HEK293 (cell line): ENCODE measurements around the gene MUC4.

Experiments used
- CTCF ChIA-PET: fragments of 350-600 bp; formaldehyde crosslinking; extraction: SDS; loops from one replicate; lab custom pipeline; 2021; ENCODE audit warnings: antibody characterized with exemption; lab: Yijun Ruan, JAX
- POLR2A ChIA-PET: fragments of 300-600 bp; formaldehyde crosslinking; extraction: SDS; loops from one replicate; lab custom pipeline; 2020; ENCODE audit warnings: antibody characterized with exemption, inconsistent platforms; lab: Yijun Ruan, JAX
- H3K27ac ChIP-seq: fragments of 200-500 bp; sonication (Bioruptor generic); 2 replicates; pipeline ENCODE4 v1.5.1; 2014; ENCODE audit warnings: low read depth, low read length, control low read depth, inconsistent platforms; ENCODE audit errors: extremely low read depth
- H3K36me3 ChIP-seq, 2 experiments: fragments of 200-500 bp in 1 of 2; sonication (Bioruptor generic) in 1 of 2; 1 replicate in 1 of 2; 2 replicates in 1 of 2; pipeline ENCODE4 v1.5.1; 2014 to 2017; ENCODE audit warnings: inconsistent platforms in 2 of 2, low read length in 2 of 2; ENCODE audit not compliant: control insufficient read depth in 2 of 2, insufficient read depth in 1 of 2
- H3K4me1 ChIP-seq: fragments of 200-500 bp; sonication (Bioruptor generic); 2 replicates; pipeline ENCODE4 v1.5.1; 2014; ENCODE audit warnings: mild to moderate bottlenecking, low read length, inconsistent platforms; ENCODE audit not compliant: control insufficient read depth, insufficient read depth
- H3K4me3 ChIP-seq: 2 replicates; pipeline ENCODE4 v1.5.1; 2011; ENCODE audit warnings: low read depth, mild to moderate bottlenecking, control low read depth, low read length, moderate library complexity
- H3K9me3 ChIP-seq: fragments of 200-500 bp; sonication (Bioruptor generic); 2 replicates; pipeline ENCODE4 v1.5.1; 2014; ENCODE audit warnings: low read depth, low read length, inconsistent platforms; ENCODE audit not compliant: control insufficient read depth, insufficient read depth
- KLF1 ChIP-seq: fragments of 450-650 bp; formaldehyde crosslinking; IDR thresholded peaks from 2 replicates; pipeline ENCODE4 v1.5.1; 2016; ENCODE audit warnings: missing biosample characterization, missing genetic modification characterization
- KLF16 ChIP-seq: fragments of 450-650 bp; formaldehyde crosslinking; IDR thresholded peaks from 2 replicates; pipeline ENCODE4 v1.5.1; 2017; ENCODE audit warnings: missing biosample characterization, missing genetic modification characterization
- MZF1 ChIP-seq: fragments of 450-650 bp; formaldehyde crosslinking; IDR thresholded peaks from 2 replicates; pipeline ENCODE4 v1.5.1; 2017; ENCODE audit warnings: missing biosample characterization, missing genetic modification characterization, borderline replicate concordance
- PBX3 ChIP-seq: sonication (generic); formaldehyde crosslinking; IDR thresholded peaks from 2 replicates; pipeline ENCODE4 v1.8.1; 2022; ENCODE audit warnings: mild to moderate bottlenecking, moderate library complexity, missing genetic modification reagents
- YY2 ChIP-seq: fragments of 450-650 bp; formaldehyde crosslinking; IDR thresholded peaks from 2 replicates; pipeline ENCODE4 v1.5.1; 2016; ENCODE audit warnings: missing biosample characterization, missing genetic modification characterization
- ZNF175 ChIP-seq: fragments of 450-650 bp; formaldehyde crosslinking; IDR thresholded peaks from 2 replicates; pipeline ENCODE4 v1.5.1; 2016; ENCODE audit warnings: missing biosample characterization, missing genetic modification characterization
- ZNF311 ChIP-seq: fragments of 450-650 bp; formaldehyde crosslinking; IDR thresholded peaks from 2 replicates; pipeline ENCODE4 v1.5.1; 2017; ENCODE audit warnings: missing biosample characterization, missing genetic modification characterization, borderline replicate concordance
- ZNF394 ChIP-seq: fragments of 450-650 bp; formaldehyde crosslinking; IDR thresholded peaks from 2 replicates; pipeline ENCODE4 v1.5.1; 2016; ENCODE audit warnings: missing biosample characterization, missing genetic modification characterization, mild to moderate bottlenecking, moderate library complexity, borderline replicate concordance
- ZNF404 ChIP-seq: fragments of 450-650 bp; formaldehyde crosslinking; IDR thresholded peaks from 2 replicates; pipeline ENCODE4 v1.5.1; 2017; ENCODE audit warnings: missing biosample characterization, missing genetic modification characterization
- ZNF660 ChIP-seq: fragments of 450-650 bp; IDR thresholded peaks from 2 replicates; pipeline ENCODE4 v1.5.1; 2018; ENCODE audit warnings: missing biosample characterization, mild to moderate bottlenecking, missing genetic modification characterization
- ZNF692 ChIP-seq: fragments of 450-650 bp; formaldehyde crosslinking; IDR thresholded peaks from 2 replicates; pipeline ENCODE4 v1.5.1; 2016; ENCODE audit warnings: missing biosample characterization, missing genetic modification characterization
- TF ChIP-seq, protein P1 (sequence below): fragments of 450-650 bp; formaldehyde crosslinking; conservative IDR thresholded peaks from 2 replicates; pipeline ENCODE4 v1.5.1; 2016; ENCODE audit warnings: low read depth, missing biosample characterization, missing genetic modification characterization
- TF ChIP-seq, protein P2 (sequence below): fragments of 450-650 bp; formaldehyde crosslinking; IDR thresholded peaks from 2 replicates; pipeline ENCODE4 v1.5.1; 2016; ENCODE audit warnings: missing biosample characterization, missing genetic modification characterization
- TF ChIP-seq, protein P3 (sequence below): fragments of 450-650 bp; formaldehyde crosslinking; IDR thresholded peaks from 2 replicates; pipeline ENCODE4 v1.5.1; 2017; ENCODE audit warnings: missing biosample characterization, missing genetic modification characterization
- TF ChIP-seq, protein P4 (sequence below): fragments of 450-650 bp; formaldehyde crosslinking; IDR thresholded peaks from 2 replicates; pipeline ENCODE4; 2016; ENCODE audit warnings: missing biosample characterization, missing genetic modification characterization
- TF ChIP-seq, protein P5 (sequence below): fragments of 450-650 bp; formaldehyde crosslinking; IDR thresholded peaks from 2 replicates; pipeline ENCODE4 v1.5.1; 2016; ENCODE audit warnings: missing biosample characterization, missing genetic modification characterization

MUC4 gene

GRCh38 chr3:195768831-195769303 lies 42.9 kb downstream of the MUC4 start:
- Histone ChIP-seq H3K4me3 (no peak overlapping the region), H3K9me3 (no peaks in the 10 kb centered on the region), H3K27ac (no peak overlapping the region), H3K4me1 (no peaks in the 10 kb centered on the region), H3K36me3 (no peaks in the 10 kb centered on the region)
- ChIA-PET CTCF (interaction anchor here (0.7 kb wide), 1 partner anchor 71 kb away, joined by 3 read pairs; no protein-coding TSS in a partner anchor), POLR2A (no interaction called here)
- TF ChIP-seq, protein P1, sequence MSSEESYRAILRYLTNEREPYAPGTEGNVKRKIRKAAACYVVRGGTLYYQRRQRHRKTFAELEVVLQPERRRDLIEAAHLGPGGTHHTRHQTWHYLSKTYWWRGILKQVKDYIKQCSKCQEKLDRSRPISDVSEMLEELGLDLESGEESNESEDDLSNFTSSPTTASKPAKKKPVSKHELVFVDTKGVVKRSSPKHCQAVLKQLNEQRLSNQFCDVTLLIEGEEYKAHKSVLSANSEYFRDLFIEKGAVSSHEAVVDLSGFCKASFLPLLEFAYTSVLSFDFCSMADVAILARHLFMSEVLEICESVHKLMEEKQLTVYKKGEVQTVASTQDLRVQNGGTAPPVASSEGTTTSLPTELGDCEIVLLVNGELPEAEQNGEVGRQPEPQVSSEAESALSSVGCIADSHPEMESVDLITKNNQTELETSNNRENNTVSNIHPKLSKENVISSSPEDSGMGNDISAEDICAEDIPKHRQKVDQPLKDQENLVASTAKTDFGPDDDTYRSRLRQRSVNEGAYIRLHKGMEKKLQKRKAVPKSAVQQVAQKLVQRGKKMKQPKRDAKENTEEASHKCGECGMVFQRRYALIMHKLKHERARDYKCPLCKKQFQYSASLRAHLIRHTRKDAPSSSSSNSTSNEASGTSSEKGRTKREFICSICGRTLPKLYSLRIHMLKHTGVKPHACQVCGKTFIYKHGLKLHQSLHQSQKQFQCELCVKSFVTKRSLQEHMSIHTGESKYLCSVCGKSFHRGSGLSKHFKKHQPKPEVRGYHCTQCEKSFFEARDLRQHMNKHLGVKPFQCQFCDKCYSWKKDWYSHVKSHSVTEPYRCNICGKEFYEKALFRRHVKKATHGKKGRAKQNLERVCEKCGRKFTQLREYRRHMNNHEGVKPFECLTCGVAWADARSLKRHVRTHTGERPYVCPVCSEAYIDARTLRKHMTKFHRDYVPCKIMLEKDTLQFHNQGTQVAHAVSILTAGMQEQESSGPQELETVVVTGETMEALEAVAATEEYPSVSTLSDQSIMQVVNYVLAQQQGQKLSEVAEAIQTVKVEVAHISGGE (tag by site-specific recombination) = no peak
- TF ChIP-seq, protein P2, sequence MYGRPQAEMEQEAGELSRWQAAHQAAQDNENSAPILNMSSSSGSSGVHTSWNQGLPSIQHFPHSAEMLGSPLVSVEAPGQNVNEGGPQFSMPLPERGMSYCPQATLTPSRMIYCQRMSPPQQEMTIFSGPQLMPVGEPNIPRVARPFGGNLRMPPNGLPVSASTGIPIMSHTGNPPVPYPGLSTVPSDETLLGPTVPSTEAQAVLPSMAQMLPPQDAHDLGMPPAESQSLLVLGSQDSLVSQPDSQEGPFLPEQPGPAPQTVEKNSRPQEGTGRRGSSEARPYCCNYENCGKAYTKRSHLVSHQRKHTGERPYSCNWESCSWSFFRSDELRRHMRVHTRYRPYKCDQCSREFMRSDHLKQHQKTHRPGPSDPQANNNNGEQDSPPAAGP = peak; percentile 50; the same call in 1 of the 2 replicates
- TF ChIP-seq ZNF311 (tag by site-specific recombination) (no peak), ZNF175 (tag by site-specific recombination) (no peak), KLF16 (tag by site-specific recombination) (no peak), ZNF404 (tag by site-specific recombination) (no peak), PBX3 (CRISPR knock-in tag) (no peak), KLF1 (tag by site-specific recombination) (peak; percentile 55), ZNF394 (no peak), MZF1 (no peak), ZNF660 (no peak), YY2 (tag by site-specific recombination) (no peak), ZNF692 (tag by site-specific recombination) (no peak)
- TF ChIP-seq, protein P3, sequence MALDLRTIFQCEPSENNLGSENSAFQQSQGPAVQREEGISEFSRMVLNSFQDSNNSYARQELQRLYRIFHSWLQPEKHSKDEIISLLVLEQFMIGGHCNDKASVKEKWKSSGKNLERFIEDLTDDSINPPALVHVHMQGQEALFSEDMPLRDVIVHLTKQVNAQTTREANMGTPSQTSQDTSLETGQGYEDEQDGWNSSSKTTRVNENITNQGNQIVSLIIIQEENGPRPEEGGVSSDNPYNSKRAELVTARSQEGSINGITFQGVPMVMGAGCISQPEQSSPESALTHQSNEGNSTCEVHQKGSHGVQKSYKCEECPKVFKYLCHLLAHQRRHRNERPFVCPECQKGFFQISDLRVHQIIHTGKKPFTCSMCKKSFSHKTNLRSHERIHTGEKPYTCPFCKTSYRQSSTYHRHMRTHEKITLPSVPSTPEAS (tag by site-specific recombination) = no peak
- TF ChIP-seq, protein P4, sequence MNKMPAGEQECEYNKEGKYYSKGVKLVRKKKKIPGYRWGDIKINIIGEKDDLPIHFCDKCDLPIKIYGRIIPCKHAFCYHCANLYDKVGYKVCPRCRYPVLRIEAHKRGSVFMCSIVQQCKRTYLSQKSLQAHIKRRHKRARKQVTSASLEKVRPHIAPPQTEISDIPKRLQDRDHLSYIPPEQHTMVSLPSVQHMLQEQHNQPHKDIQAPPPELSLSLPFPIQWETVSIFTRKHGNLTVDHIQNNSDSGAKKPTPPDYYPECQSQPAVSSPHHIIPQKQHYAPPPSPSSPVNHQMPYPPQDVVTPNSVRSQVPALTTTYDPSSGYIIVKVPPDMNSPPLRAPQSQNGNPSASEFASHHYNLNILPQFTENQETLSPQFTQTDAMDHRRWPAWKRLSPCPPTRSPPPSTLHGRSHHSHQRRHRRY (tag by site-specific recombination) = no peak
- TF ChIP-seq, protein P5, sequence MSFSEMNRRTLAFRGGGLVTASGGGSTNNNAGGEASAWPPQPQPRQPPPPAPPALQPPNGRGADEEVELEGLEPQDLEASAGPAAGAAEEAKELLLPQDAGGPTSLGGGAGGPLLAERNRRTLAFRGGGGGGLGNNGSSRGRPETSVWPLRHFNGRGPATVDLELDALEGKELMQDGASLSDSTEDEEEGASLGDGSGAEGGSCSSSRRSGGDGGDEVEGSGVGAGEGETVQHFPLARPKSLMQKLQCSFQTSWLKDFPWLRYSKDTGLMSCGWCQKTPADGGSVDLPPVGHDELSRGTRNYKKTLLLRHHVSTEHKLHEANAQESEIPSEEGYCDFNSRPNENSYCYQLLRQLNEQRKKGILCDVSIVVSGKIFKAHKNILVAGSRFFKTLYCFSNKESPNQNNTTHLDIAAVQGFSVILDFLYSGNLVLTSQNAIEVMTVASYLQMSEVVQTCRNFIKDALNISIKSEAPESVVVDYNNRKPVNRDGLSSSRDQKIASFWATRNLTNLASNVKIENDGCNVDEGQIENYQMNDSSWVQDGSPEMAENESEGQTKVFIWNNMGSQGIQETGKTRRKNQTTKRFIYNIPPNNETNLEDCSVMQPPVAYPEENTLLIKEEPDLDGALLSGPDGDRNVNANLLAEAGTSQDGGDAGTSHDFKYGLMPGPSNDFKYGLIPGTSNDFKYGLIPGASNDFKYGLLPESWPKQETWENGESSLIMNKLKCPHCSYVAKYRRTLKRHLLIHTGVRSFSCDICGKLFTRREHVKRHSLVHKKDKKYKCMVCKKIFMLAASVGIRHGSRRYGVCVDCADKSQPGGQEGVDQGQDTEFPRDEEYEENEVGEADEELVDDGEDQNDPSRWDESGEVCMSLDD (tag by site-specific recombination) = no peak
- TF ChIP-seq, all 188 proteins: peak for 2
